DOHH2 (cell line): Measurements from ENCODE around the gene DNAL4.

Experiments
- CTCF ChIP-seq: fragments of 200-600 bp; sonication (generic); IDR thresholded peaks from one replicate; pipeline ENCODE4 v1.5.1; 2014; ENCODE audit warnings: antibody characterized with exemption, mild to moderate bottlenecking, low read depth, low read length; ENCODE audit not compliant: poor library complexity, severe bottlenecking
- EZH2phosphoT487 ChIP-seq: fragments of 200-600 bp; sonication (generic); IDR thresholded peaks from 2 replicates; pipeline ENCODE4 v1.6.1; 2017; ENCODE audit warnings: borderline replicate concordance, mild to moderate bottlenecking, antibody characterized with exemption, low read length, moderate library complexity, mixed read lengths

GRCh38 chr22:38832005-38832978 lies 38.3 kb upstream of the DNAL4 start:
- TF ChIP-seq CTCF (no peak), EZH2phosphoT487 (no peak)
